GM12864 (cell line): ENCODE data around the gene TRAPPC12.

Source experiments
- DNase-seq: peaks from one replicate; pipeline ENCODE4 v3.0.0-alpha.2; 2011; ENCODE audit warnings: low read depth
- H3K4me3 ChIP-seq: 2 replicates; pipeline ENCODE4 v1.5.1; 2011; ENCODE audit warnings: mild to moderate bottlenecking, low read depth, low read length, control low read depth
- TF ChIP-seq, protein P1 (sequence below): IDR thresholded peaks from 2 replicates; pipeline ENCODE4 v1.5.1; 2011; ENCODE audit warnings: low read depth, mild to moderate bottlenecking, moderate library complexity, low read length, control low read depth, inconsistent platforms; ENCODE audit errors: missing control alignments

The TRAPPC12 gene

DNA sequence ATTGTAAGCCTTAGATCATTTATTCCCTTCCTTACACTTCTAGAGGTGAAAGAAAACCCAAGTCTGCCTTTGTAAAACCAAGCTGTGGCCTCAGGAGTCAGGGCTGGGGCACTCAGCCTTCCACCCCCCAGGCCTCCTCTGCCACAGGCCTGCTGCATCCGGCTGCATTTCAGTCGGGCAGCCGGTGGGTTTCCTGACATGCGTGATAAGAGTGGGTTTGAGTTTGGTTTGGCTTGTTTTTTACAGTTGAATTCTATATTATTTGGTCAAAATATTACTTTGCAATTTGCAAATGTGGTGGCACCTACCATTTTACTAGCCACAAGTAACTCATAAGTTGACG, 97.5 kb downstream of the TRAPPC12 start:
- no peak overlapping the region for H3K4me3 ChIP-seq
- no peak for DNase-seq
- TF ChIP-seq, protein P1, sequence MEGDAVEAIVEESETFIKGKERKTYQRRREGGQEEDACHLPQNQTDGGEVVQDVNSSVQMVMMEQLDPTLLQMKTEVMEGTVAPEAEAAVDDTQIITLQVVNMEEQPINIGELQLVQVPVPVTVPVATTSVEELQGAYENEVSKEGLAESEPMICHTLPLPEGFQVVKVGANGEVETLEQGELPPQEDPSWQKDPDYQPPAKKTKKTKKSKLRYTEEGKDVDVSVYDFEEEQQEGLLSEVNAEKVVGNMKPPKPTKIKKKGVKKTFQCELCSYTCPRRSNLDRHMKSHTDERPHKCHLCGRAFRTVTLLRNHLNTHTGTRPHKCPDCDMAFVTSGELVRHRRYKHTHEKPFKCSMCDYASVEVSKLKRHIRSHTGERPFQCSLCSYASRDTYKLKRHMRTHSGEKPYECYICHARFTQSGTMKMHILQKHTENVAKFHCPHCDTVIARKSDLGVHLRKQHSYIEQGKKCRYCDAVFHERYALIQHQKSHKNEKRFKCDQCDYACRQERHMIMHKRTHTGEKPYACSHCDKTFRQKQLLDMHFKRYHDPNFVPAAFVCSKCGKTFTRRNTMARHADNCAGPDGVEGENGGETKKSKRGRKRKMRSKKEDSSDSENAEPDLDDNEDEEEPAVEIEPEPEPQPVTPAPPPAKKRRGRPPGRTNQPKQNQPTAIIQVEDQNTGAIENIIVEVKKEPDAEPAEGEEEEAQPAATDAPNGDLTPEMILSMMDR = no peak

- TF ChIP-seq, protein P1 = no peak
- DNase-seq = no peak
- no peak overlapping the region for H3K4me3 ChIP-seq
Observed at GRCh38 chr2:3478846-3479385, 99.4 kb downstream of the TRAPPC12 start.

GRCh38 chr2:3479430-3480320, 100.2 kb downstream of the TRAPPC12 start:
- TF ChIP-seq, protein P1 = no peak
- no peak for DNase-seq
- H3K4me3 ChIP-seq = no peak overlapping the region

- no peak overlapping the region for H3K4me3 ChIP-seq
- TF ChIP-seq, protein P1 = no peak
- DNase-seq = no peak
Observed at GRCh38 chr2:3480352-3481010, 101.0 kb downstream of the TRAPPC12 start.

GRCh38 chr2:3481011-3481400, 101.5 kb downstream of the TRAPPC12 start:
- no peak overlapping the region for H3K4me3 ChIP-seq
- TF ChIP-seq, protein P1 = no peak
- no peak for DNase-seq

- DNase-seq = no peak
- H3K4me3 ChIP-seq = no peak overlapping the region
- TF ChIP-seq, protein P1 = no peak
Observed at GRCh38 chr2:3481736-3482362, 102.4 kb downstream of the TRAPPC12 start.
